Measurements from ENCODE around the gene AGR3.

AGR3 gene

DNA sequence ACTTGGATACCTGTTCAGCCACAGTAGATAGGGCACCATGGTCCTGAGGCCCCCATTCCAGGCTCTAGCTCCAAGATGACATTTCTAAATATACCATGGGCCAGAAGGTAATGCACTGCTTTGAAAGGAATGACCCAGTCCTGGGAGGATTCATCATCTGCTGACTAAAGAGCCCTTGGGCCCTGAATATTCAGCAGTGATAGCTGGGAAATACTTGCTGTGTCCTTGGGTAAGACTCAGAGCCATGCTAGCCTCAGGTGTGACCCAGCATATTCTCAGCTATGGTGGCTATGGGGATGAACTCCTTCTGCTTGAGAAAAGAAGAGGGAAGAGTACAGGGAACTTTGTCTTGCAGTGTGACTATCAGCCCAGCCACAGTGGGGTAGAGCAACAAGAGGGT is 55.7 kb downstream of the AGR3 start:
- DNase-seq: no peak

DNA sequence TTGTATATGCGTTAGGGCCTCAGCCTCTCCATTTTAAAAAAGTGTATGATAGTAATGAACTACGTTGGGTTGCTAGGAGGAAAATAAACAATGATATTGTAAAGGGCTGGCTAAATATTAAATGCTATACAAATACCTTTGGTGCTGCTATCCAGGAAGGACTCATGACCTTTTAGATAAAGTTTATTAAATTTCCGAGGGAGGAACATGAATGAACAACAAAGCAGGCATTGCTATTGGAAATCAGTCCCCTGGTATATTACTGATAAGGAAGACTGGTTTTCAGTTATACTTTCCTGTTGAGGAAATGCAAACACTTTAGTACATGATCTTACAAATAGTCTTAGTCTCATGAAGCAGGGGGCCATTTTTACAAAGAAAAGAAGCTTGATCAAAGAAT is 59.8 kb downstream of the AGR3 start:
- DNase-seq: no peak

DNA sequence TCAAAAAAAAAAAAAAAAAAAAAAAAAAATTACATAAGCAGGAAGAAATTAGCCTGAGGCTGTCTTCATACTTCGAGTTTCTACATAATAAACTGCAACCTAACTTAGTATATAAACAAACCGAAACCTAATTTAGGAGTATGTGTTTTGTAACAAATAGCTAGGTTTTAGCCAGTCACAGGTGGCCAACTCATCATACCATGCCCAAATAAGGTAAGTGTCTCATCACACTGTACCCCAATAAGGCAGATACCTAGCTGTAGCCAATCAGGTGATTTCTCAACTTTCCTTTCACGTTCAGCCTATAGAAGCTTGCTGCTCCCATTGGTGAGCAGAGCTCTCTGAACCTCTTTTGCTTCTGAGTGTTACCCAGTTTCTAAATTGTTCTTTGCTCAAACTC is 63.1 kb downstream of the AGR3 start:
- no peak for DNase-seq

DNA sequence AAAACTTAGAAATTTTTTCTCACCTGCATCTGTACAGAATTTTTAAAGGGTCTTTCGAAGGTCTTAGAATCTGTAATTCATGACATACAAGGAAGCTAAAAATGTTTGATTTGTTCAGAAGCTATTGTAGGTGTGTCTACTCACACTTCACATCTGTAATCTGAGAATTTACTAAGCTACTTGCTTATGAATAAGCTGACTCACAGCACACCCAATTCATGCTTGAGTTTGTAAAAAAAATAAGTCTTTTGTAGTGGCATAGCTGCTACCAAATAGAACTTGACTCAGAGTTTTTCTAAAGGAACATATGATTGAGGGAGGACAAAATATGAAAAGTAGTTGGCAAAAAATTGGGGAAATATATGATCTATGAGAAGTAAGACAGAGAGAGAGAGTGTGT is 64.2 kb downstream of the AGR3 start:
- DNase-seq: no peak

DNA sequence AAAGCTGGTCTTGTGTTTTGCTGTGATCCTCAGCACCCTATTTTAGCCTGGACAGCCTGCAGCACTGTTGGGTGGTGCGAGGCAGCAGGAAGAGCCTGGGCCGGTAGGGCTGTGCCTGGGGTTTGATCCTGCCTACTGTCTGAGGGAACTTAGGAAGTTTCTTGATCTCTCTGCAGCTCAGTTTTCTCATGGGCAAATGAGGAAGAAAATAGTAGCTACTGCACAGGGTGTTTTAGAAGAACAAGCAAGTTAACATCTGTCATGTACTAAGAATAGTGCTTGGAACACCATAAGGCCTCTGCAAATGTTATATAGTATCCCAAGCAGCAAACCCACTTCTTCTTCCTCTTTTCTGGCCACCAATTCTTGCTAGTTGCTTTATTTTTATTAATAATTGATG is 65.0 kb downstream of the AGR3 start:
- no peak for DNase-seq

DNA sequence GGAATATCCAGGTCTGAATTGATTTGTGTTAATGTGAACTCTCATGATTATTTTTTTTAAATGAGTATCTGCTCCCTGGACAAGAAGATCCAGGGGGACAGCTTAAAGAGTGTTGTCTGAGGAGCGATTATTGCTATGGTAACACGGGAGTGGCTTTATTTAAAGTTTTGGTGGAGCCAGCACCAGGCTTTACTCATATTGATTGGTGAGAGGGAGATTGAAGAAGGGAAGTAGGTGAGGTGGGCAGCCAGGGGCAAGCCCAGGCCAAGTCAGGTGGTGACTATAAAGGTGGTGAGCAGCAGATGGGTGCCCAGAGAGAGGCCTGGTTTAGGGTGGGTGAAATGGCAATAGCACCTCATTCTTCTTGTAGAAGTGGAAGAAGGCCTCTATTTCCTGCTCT is 66.8 kb downstream of the AGR3 start:
- no peak for DNase-seq

DNA sequence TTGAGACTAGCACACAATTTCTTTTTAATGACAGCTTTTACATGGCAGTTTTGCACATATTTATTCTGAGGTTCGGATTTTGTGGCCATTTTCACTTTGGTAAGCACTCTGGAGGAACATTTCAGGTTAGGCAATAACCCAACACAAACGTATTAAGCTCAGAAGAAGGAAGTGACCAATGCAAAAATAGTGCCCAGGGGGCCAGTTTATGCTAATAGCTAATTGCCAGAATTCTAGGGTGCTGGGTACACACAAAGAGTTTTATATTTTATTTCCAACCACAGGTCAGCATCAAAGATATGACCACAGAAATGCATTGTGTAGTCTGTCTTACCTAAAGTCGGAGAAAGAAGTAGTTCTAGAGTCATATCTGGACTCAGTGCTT is 68.6 kb downstream of the AGR3 start:
- no peak for DNase-seq

DNA sequence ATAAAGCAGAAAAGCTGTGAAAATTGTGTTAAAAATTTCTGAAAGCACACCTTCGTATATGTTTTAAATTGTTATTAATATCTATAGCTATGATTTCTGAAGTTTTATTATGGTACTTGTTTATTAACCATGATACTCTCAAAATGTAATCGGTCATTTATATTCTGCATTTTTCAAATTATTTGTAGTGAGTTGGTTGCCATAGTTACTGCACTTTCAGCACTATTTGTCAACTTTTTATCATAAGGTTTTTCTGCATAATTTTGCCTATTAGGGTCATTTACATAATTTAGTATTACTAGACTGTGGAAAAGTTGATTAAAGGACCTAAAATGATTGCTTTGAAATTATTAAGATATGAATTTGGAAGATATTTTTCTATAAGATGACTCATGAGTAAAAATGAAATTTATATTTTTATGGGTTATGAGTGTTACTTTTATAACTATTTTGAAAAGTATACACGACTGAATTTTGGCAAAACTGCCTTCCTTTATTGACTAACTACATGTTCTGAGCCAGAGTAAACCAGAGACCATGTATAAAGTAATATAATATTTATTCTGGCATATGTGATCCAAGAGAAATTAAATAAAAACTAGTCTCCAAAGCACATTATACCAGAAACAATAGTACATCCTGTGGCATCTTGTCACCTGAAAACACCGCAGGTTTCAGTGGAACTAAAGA is 69.1 kb downstream of the AGR3 start:
- DNase-seq: no peak

DNA sequence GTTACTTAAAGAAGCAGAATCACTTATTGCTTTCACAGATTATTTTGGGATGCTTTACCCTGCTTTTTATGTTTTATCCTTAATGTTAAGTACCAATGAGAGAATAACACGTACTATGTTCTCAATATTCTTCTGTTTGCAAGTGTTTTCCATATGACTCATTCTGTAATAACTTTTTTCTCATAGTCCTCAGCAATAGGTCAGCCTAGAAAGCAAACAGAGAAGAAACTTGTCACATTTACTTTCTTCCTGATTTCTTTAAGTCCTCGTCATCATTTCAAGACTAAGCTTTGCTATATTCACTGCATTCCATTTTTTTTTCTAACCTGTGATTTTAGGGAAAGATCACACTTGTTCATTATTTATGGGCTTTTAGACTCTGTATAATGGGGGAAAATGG is 70.2 kb downstream of the AGR3 start:
- no peak for DNase-seq

DNA sequence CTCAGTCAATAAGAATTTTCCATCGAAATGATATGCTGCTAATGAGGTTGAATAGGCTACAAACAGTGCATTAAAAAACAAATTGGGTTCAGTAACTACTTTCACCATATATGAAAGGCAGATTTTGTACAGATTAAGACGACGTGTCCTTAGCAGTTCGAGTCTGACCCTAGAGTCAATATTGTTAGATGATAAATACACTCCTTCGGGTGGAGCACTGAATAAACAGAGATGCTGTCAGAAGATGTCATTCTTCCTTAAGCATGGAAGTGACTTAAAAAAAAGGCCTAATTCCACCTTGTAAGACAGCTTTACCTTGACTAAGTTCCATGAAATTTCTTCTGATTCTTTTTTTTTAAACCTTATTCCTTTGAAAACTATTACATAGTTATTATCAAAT is 71.2 kb downstream of the AGR3 start:
- no peak for DNase-seq

DNA sequence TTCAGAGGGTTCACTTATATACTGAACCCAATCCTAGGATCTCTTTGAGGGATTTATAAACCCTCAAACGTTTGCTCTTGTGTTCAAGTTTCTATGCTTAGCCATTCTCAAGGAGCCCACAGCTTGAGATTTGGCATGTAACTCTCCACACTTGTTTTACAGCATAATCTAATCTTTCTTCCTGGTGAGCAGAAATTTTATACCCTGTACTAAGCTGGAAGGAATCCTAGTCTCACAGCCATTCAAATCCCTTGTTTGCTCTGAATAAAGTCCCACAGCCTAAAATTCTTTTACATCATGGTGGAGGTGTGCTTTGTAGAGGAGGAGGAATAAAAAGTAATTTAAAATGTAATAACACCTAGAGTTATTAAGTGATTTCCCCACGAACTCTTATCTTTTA is 71.7 kb downstream of the AGR3 start:
- no peak for DNase-seq

Measured in effector CD8-positive, alpha-beta T cell (primary cell).